Daoy (cell line): ENCODE data around the gene HSD17B2. TPM values are rescaled to one million over a fixed set of nuclear protein-coding genes. Genes with fewer than 3 reads are reported as not detected.

Experiments
- DNase-seq: peaks from one replicate; pipeline ENCODE4 v3.0.0-alpha.2; 2015; ENCODE audit warnings: low read depth
- total RNA-seq: library from RNA; depleted of rRNA; stranded (reverse); fragments of >200 nt; shearing (Covaris generic); gene quantifications from 2 replicates; pipeline ENCODE4 v1.2.3, GENCODE V29; 2014

Gene HSD17B2
- total RNA-seq, 1 experiment from 2014 or later = 0.69 TPM

DNA sequence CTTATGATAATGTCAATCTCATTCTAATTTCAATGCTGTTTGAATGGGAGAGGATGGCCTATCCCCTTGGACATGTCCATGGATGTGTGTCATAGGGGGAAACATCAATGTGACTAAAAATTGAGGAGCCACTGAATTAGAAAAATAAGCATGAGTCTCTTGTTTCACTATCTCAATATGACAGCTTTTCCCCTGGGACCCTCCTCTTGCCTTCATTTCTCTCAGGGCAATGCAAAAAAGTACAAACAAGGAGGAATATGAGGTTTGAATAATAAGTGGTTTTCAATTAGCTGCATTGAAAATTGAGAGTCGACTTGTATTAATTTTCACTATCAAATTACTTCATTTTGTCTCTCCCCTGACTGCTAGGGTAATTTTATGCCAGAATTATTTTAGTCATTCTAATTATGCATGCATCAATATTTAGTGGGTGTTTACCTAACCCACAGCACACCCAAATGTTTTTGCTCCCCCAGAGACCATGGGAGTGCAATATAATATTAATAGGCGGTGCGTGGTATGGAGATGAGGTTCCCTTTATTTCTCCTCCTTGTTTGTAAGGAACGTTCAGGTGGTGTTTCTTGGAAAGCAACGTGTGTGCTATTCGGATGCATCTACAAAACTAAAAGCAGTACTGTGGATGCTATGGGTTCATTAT is 17.0 kb upstream of the HSD17B2 start:
- DNase-seq = no peak

- no peak for DNase-seq
Measured at GRCh38 chr16:82019535-82019934, 15.5 kb upstream of the HSD17B2 start.

GRCh38 chr16:82020051-82020450 is 15.0 kb upstream of the HSD17B2 start:
- no peak for DNase-seq

- DNase-seq = no peak
Measured at GRCh38 chr16:82023206-82023605, 11.8 kb upstream of the HSD17B2 start.

DNA sequence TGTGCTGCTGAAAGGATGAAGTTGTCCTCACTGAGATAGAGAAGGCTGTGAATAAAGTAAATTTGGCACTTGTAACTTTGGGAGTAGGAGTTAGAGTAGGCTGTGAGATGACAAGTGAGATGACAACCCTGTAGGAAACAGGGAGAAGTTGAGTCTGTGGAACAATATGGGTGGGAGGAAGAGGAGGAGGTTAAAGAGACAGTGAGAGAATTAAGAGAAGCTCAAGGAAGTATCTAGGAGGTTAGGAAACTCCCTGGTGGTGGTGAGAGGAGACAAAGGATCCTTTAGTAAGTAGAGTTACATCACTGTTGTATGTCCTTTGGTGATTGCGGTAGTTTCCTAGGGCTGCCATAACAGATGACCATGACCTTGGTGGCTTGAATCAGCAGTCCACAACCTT is 10.7 kb upstream of the HSD17B2 start:
- DNase-seq = no peak

GRCh38 chr16:82024883-82025282 is 10.2 kb upstream of the HSD17B2 start:
- no peak for DNase-seq

DNA sequence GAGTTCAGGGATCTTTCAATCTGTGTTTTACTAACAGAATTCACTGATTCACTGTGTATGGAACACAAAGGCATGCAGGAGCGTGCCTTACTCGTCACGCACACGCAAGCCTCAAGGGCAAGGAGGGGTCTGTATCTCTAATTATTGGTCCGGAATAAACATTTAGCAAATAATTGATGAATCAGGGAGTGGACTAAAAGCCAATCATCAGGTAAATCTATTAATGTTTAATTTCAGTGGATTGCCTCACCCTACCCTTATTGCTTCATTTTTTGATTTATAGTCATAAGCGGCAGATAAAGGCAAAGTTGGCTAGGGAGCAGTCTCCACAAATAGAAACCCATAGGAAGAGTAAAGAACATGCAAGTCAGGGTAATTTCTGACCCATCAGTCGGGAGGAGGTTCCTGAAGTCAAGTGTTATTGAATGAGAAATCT is 7.4 kb upstream of the HSD17B2 start:
- no peak for DNase-seq

- peak; percentile 55 for DNase-seq
Measured at GRCh38 chr16:82031116-82032084, 3.7 kb upstream of the HSD17B2 start.

DNA sequence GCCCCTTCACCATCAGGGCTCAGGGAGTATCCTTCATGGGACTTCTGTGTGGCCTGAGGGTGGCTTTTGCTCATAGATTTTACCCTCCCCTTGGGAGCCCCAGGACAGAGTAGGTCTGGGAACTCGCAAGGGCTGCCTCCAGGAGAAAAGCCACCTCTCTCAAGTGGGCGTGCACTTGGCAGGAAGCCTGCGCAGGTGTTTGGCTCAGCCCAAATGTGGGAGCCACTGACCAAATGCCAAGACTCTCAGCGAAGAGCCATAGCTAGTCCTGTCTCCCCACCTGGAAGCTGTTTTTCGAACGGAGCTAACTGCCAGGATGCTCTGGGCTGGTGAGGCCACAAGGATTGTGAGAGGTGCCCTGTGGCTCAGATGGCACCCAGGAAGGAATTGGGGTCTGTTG is 2.0 kb upstream of the HSD17B2 start:
- no peak for DNase-seq

- no peak for DNase-seq
Measured at GRCh38 chr16:82033683-82034300, 1.3 kb upstream of the HSD17B2 start.

DNA sequence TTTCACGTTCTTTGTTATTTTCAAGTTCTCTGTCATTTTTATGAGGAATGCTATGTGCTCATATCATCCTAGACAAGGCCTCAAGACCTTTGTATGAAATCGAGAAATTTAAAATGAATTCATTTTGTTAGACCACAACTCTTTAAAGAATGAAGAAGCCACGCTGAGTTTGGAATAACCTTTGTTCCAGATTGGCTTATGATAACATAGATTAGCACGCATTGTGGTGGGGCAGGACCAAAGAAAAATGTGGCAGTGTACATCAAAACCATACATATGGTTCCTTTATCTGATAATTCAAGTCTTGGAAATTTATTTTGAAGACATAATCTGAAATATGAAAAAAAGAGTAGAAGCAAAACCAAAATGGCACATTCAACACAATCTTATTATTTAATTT is 2.2 kb downstream of the HSD17B2 start:
- no peak for DNase-seq

- no peak for DNase-seq
Measured at GRCh38 chr16:82037666-82038065, 2.6 kb downstream of the HSD17B2 start.

- DNase-seq = no peak
Measured at GRCh38 chr16:82040296-82040695, 5.2 kb downstream of the HSD17B2 start.

- DNase-seq = no peak
Measured at GRCh38 chr16:82041542-82041941, 6.5 kb downstream of the HSD17B2 start.

DNA sequence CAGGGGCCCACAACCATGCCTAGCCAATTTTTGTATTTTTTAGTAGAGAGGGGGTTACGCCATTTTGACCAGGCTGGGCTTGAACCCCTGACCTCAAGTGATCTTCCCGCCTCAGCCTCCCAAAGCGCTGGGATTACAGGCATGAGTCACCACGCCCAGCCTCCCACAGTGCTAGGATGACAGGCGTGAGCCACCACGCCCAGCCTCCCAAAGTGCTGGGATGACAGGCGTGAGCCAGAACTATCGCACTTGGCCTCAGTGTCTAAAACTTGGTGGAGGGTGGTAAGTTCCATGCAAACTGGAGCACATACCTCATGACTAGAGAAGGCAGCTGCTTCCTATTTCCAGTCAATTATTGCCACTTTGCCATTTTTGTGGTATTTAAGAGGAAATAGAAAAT is 7.1 kb downstream of the HSD17B2 start:
- DNase-seq = peak; percentile 24

DNA sequence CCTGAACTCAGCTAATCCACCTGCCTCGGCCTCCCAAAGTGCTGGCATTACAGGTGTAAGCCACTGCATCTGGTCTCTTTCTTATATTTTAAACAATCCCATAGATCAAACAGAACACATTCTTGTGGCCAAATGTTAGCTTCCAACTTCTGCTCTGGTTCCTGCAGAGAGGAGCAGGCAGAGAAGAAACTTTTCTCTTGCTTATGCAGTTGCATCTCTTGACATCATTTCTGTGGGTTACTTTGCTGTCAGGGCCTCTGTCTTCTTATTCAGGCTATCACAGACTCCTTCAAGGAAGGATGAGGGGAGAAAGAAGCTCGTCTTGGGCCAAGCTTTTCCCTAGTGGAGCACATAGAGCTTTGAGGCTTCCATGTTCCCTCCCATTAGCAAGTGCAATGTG is 7.8 kb downstream of the HSD17B2 start:
- no peak for DNase-seq

DNA sequence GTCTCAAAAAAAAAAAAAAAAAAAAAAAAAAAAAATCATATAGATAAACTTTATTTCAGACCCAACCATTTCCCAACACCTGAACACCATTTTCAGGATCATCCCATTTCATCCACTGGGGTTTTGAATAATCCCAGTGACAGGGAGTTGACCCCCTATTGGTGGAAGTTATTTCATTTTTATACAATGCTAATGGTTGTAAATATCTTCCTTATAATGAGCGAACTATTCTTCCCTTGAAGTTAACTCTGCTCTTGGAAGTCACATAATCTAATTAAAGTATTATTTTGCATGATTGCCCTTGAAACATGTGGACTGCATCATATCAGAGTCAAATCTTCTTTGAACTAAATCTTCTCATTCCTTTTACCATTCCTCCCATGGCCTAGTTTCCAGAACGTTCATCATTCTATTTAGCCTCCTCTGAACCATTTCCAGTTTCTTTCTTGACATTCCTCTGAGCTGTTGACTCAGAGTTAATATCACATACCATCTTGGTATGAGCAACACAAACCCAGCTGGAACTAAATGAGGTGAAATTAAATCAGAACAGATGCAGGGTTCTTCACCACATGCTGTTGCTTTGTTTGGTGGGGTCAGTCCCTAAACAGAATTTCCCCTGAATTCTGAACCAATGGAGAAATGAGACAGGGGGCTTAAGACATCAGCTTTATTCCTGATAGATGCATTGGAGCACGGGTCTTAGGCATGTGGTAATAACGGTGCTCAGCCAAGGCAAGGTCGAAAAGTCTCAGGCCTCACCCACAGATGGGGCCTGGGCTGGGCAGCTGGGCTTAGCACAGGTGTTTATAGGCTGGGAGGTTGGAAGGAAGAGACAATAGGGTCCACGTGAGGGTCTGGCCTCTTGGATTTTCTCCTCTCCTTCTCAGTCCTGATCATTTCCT is 8.9 kb downstream of the HSD17B2 start:
- peak; percentile 69 for DNase-seq

DNA sequence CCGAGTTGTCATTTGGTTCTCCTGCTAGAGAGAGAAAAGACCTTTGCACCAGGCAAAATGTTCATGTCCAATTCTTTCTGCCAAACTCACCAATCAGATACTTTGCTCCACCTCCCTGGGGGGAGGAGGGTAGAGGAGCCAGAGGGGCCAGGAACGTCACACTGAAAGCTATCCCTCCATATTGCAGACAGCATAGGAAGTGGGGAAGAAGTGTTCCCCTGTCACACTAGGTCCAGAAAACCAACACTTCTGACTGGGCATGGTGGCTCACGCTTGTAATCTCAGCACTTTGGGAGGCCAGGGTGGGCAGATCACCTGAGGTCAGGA is 9.5 kb downstream of the HSD17B2 start:
- DNase-seq = peak; percentile 23

DNA sequence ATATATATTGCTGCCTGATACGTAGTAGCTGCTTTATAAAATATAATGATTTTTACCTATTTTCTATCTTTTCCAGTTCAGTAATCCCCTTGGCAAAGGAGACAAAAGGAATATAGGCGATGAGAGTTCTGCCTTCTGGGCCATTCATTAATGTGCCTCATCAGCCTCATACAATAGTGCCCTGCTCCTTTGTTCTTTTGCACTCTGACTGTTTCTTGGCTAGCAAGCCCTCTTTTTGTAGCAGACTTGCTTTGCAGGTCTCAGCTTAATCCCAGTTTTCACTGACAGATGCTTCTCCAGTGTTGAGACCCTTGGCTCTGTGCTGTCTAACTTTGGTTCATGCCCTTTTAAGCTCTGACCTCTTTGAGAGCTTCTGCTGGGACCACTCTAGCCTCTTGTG is 10.4 kb downstream of the HSD17B2 start:
- DNase-seq = no peak

DNA sequence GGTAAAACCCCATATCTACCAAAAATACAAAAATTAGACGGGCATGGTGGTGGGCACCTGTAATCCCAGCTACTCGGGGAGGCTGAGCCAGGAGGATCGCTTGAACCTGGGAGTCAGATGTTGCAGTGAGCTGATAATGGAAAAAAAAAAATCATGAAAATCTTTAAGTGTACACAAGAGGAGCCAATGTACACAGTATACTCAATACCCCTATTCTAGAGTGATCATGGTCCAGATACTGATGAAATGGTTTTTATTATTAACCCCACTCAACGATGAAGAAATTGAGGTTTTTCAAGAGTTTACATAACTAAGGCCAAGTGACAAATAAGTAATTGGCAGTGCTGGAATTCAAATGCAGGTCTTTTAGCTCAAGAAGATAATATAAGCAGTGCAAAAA is 11.5 kb downstream of the HSD17B2 start:
- DNase-seq = no peak

- DNase-seq = no peak
Measured at GRCh38 chr16:82046941-82047340, 11.9 kb downstream of the HSD17B2 start.

- no peak for DNase-seq
Measured at GRCh38 chr16:82047374-82047773, 12.3 kb downstream of the HSD17B2 start.
